ENCODE data around the gene AFDN.

The AFDN gene

GRCh38 chr6:167976708-167977107, 150.0 kb downstream of the AFDN start:
- H3K4me2 ChIP-seq: no peak overlapping the region
- H3K9me3 ChIP-seq: peaks cover 37% of the 10 kb centered on the region
- peaks cover 52% of the 10 kb centered on the region for H3K36me3 ChIP-seq
- no peaks in the 10 kb centered on the region for H3K27me3 ChIP-seq
- no peaks in the 10 kb centered on the region for H4K20me1 ChIP-seq
- H3K4me1 ChIP-seq: peaks cover 19% of the 10 kb centered on the region
- no peak overlapping the region for H3K9ac ChIP-seq
- no peak overlapping the region for H3K27ac ChIP-seq
- no peak for TF ChIP-seq Cebpa-rat (IDR thresholded peaks at IDR 0.05)
- H3K4me3 ChIP-seq: no peak overlapping the region

GRCh38 chr6:167977717-167978467, 151.2 kb downstream of the AFDN start:
- Histone ChIP-seq H3K4me3 (no peak overlapping the region), H3K9me3 (peaks cover 42% of the 10 kb centered on the region), H3K4me2 (no peak overlapping the region), H3K27ac (no peak overlapping the region), H3K9ac (no peak overlapping the region), H3K4me1 (peaks cover 31% of the 10 kb centered on the region), H3K36me3 (peaks cover 46% of the 10 kb centered on the region), H3K27me3 (no peaks in the 10 kb centered on the region), H4K20me1 (no peaks in the 10 kb centered on the region)
- no peak for TF ChIP-seq Cebpa-rat (IDR thresholded peaks at IDR 0.05)

GRCh38 chr6:167978607-167979006, 151.9 kb downstream of the AFDN start:
- Histone ChIP-seq H3K27me3 (no peaks in the 10 kb centered on the region), H3K27ac (no peak overlapping the region), H4K20me1 (no peaks in the 10 kb centered on the region), H3K9ac (no peak overlapping the region), H3K4me2 (no peak overlapping the region), H3K36me3 (peaks cover 46% of the 10 kb centered on the region), H3K4me1 (peaks cover 26% of the 10 kb centered on the region), H3K9me3 (peaks cover 49% of the 10 kb centered on the region), H3K4me3 (no peak overlapping the region)
- no peak for TF ChIP-seq Cebpa-rat (IDR thresholded peaks at IDR 0.05)

- TF ChIP-seq Cebpa-rat (IDR thresholded peaks at IDR 0.05): no peak
- no peak overlapping the region for H3K4me3 ChIP-seq
- peaks cover 52% of the 10 kb centered on the region for H3K36me3 ChIP-seq
- H3K9me3 ChIP-seq: peaks cover 59% of the 10 kb centered on the region
- H3K27me3 ChIP-seq: no peaks in the 10 kb centered on the region
- H3K27ac ChIP-seq: no peak overlapping the region
- H3K4me1 ChIP-seq: peaks cover 25% of the 10 kb centered on the region
- H3K4me2 ChIP-seq: no peak overlapping the region
- H4K20me1 ChIP-seq: no peaks in the 10 kb centered on the region
- H3K9ac ChIP-seq: no peak overlapping the region
Observed at GRCh38 chr6:167979436-167980139, 152.9 kb downstream of the AFDN start.

- peaks cover 74% of the 10 kb centered on the region for H3K9me3 ChIP-seq
Observed at GRCh38 chr6:167980911-167981580, 154.3 kb downstream of the AFDN start.

GRCh38 chr6:167981916-167982462, 155.3 kb downstream of the AFDN start:
- Histone ChIP-seq H3K9ac (no peak overlapping the region), H3K36me3 (peaks cover 57% of the 10 kb centered on the region), H3K4me3 (no peak overlapping the region), H4K20me1 (no peaks in the 10 kb centered on the region), H3K4me2 (peak overlapping the region; percentile 43), H3K27ac (no peak overlapping the region), H3K4me1 (peaks cover 32% of the 10 kb centered on the region), H3K27me3 (no peaks in the 10 kb centered on the region), H3K9me3 (peaks cover 83% of the 10 kb centered on the region)
- no peak for TF ChIP-seq Cebpa-rat (IDR thresholded peaks at IDR 0.05)

More at GRCh38 chr6:167980911-167981580, 154.3 kb downstream of the AFDN start:
- H3K9ac ChIP-seq: no peak overlapping the region
- TF ChIP-seq Cebpa-rat (IDR thresholded peaks at IDR 0.05): no peak
- no peak overlapping the region for H3K4me2 ChIP-seq
- no peak overlapping the region for H3K27ac ChIP-seq
- H3K27me3 ChIP-seq: no peaks in the 10 kb centered on the region
- H4K20me1 ChIP-seq: no peaks in the 10 kb centered on the region
- H3K36me3 ChIP-seq: peaks cover 56% of the 10 kb centered on the region
- no peak overlapping the region for H3K4me3 ChIP-seq
- peaks cover 32% of the 10 kb centered on the region for H3K4me1 ChIP-seq

GRCh38 chr6:167984144-167984719, 157.5 kb downstream of the AFDN start:
- Histone ChIP-seq H3K27me3 (no peaks in the 10 kb centered on the region), H3K36me3 (peaks cover 65% of the 10 kb centered on the region), H3K4me1 (peaks cover 32% of the 10 kb centered on the region), H3K9me3 (peaks cover 93% of the 10 kb centered on the region), H3K27ac (no peak overlapping the region), H3K4me3 (no peak overlapping the region), H3K4me2 (no peak overlapping the region), H4K20me1 (no peaks in the 10 kb centered on the region), H3K9ac (no peak overlapping the region)
- TF ChIP-seq Cebpa-rat (IDR thresholded peaks at IDR 0.05): no peak

- Histone ChIP-seq H3K9ac (no peak overlapping the region), H3K4me2 (peak overlapping the region; percentile 38; the same call in 1 of the 2 replicates), H3K36me3 (peaks cover 63% of the 10 kb centered on the region), H3K27me3 (no peaks in the 10 kb centered on the region), H3K27ac (no peak overlapping the region), H4K20me1 (no peaks in the 10 kb centered on the region), H3K4me3 (no peak overlapping the region), H3K9me3 (peaks cover 93% of the 10 kb centered on the region), H3K4me1 (peaks cover 32% of the 10 kb centered on the region)
- no peak for TF ChIP-seq Cebpa-rat (IDR thresholded peaks at IDR 0.05)
Observed at GRCh38 chr6:167984876-167985604, 158.3 kb downstream of the AFDN start.
